GM06990 (cell line): ENCODE data around the gene ZNF148.

Source experiments
- DNase-seq: peaks from one replicate; pipeline ENCODE4 v3.0.0-alpha.2; 2011; ENCODE audit not compliant: insufficient read length; ENCODE audit errors: extremely low read depth
- H3K27me3 ChIP-seq: replicated peaks from 2 replicates; pipeline ENCODE4 v1.6.0; 2011; ENCODE audit warnings: low read length; ENCODE audit not compliant: control insufficient read depth, insufficient read depth
- H3K36me3 ChIP-seq: 2 replicates; pipeline ENCODE4 v1.5.1; 2011; ENCODE audit warnings: low read length; ENCODE audit not compliant: control insufficient read depth, insufficient read depth
- H3K4me3 ChIP-seq: replicated peaks from 2 replicates; pipeline ENCODE4 v1.5.1; 2011; ENCODE audit warnings: low read depth, mild to moderate bottlenecking, control low read depth, low read length
- TF ChIP-seq, protein P1 (sequence below): IDR thresholded peaks from 2 replicates; pipeline ENCODE4 v1.5.1; 2011; ENCODE audit warnings: low read length, control low read depth, mild to moderate bottlenecking, inconsistent platforms; ENCODE audit not compliant: insufficient read depth, poor library complexity, severe bottlenecking

The ZNF148 gene

GRCh38 chr3:125260158-125260557, 115.0 kb downstream of the ZNF148 start:
- no peak overlapping the region for H3K4me3 ChIP-seq

DNA sequence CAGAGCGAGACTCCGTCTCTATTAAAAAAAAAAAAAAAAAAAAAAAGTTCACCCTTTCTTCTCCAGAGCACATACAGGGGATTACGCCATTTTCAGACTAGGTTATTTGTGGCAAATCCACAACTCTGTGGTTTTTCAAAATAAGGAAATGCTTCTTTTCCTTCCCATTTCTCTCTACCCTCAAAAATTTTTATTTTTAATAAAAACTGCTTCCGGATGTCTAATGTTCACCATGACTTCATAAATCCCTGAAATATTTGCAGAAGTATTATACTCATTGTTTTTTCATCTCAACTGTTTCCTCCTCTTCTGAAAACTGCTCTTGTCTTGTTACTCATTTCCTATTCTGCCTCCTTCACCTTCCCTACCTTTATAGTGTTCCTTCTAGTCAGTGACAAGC, 117.6 kb downstream of the ZNF148 start:
- TF ChIP-seq, protein P1, sequence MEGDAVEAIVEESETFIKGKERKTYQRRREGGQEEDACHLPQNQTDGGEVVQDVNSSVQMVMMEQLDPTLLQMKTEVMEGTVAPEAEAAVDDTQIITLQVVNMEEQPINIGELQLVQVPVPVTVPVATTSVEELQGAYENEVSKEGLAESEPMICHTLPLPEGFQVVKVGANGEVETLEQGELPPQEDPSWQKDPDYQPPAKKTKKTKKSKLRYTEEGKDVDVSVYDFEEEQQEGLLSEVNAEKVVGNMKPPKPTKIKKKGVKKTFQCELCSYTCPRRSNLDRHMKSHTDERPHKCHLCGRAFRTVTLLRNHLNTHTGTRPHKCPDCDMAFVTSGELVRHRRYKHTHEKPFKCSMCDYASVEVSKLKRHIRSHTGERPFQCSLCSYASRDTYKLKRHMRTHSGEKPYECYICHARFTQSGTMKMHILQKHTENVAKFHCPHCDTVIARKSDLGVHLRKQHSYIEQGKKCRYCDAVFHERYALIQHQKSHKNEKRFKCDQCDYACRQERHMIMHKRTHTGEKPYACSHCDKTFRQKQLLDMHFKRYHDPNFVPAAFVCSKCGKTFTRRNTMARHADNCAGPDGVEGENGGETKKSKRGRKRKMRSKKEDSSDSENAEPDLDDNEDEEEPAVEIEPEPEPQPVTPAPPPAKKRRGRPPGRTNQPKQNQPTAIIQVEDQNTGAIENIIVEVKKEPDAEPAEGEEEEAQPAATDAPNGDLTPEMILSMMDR: no peak
- no peaks in the 10 kb centered on the region; the same call in 1 of the 2 replicates for H3K36me3 ChIP-seq

More at GRCh38 chr3:125260158-125260557, 115.0 kb downstream of the ZNF148 start:
- Histone ChIP-seq H3K27me3 (no peaks in the 10 kb centered on the region), H3K36me3 (peaks cover 3% of the 10 kb centered on the region; the same call in 1 of the 2 replicates)
- TF ChIP-seq, protein P1: no peak
- no peak for DNase-seq

DNA sequence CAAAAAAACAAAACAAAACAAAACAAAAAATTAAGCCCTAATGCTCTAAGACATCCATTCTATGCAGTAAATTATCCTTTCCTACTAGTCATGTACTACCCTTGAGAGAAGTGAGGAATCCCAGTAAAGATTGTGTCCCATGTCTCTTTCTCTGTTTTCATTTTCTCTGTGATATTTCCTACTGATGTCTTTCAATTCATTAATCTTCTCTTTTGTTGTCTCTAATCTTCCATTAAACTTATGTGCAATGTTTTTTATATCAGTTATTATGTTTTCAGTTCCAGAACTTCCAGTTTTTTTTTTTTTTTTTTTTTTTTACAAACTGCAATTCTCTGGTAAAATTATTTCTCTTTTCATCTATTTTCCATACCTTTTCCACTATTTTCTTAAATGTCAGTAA, 118.5 kb downstream of the ZNF148 start:
- no peaks in the 10 kb centered on the region for H3K27me3 ChIP-seq
- H3K36me3 ChIP-seq: no peaks in the 10 kb centered on the region; the same call in 1 of the 2 replicates
- H3K4me3 ChIP-seq: no peak overlapping the region
- TF ChIP-seq, protein P1: no peak
- no peak for DNase-seq

More for the DNA sequence above, 117.6 kb downstream of the ZNF148 start:
- no peak for DNase-seq
- Histone ChIP-seq H3K4me3 (no peak overlapping the region), H3K27me3 (no peaks in the 10 kb centered on the region)

DNA sequence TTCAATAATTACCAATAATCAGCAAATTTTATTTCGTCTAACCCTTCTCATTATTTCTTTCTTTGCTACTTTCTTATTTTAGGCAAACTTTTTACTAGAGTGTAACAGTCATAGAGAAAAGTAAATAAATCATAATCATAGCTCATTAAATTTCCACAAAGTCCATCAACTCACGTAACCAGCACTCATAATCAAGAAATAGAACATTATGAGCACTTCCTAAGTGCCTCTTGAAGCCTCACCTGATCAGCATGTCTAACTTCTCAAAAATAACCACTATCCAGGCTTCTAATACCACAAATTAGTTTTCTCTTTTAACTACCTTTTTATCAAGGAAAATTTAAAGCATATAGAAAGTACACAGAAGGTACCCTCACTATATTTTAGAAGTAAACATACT, 124.2 kb downstream of the ZNF148 start:
- Histone ChIP-seq H3K36me3 (no peaks in the 10 kb centered on the region), H3K4me3 (no peak overlapping the region), H3K27me3 (no peaks in the 10 kb centered on the region)
- DNase-seq: no peak
- TF ChIP-seq, protein P1: no peak

- DNase-seq: no peak
- no peak overlapping the region for H3K4me3 ChIP-seq
- no peaks in the 10 kb centered on the region for H3K36me3 ChIP-seq
- H3K27me3 ChIP-seq: no peaks in the 10 kb centered on the region
- TF ChIP-seq, protein P1: no peak
These were observed 128.9 kb downstream of the ZNF148 start for GRCh38 chr3:125246237-125246636.

DNA sequence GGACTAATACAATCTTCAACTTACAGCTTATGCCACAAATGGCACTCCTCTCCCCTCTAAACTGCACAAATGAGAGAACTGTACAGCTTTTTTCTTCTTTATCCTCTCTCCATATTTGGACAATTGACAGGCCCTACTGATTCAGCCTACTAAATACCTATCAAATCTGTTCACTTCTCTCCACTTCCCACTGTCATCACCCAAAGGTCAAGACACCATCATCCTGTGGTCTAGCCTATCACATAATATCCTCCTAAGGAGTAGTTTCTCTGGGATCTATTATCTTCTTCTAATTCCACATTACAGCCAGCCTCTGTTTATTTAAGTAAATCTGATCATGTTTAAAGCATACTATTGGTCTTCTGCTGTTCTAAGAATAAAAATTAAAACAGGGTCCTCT, 129.6 kb downstream of the ZNF148 start:
- no peak overlapping the region for H3K4me3 ChIP-seq
- H3K36me3 ChIP-seq: no peaks in the 10 kb centered on the region
- H3K27me3 ChIP-seq: no peaks in the 10 kb centered on the region
- TF ChIP-seq, protein P1: no peak
- no peak for DNase-seq
